ENCODE measurements around the gene USP34. TPM values are rescaled to one million over a fixed set of nuclear protein-coding genes. Genes with fewer than 3 reads are reported as not detected.
"Not testable (repeated sequence)": the region's sequence is repeated elsewhere in the genome, so short reads cannot be mapped to it uniquely, and the experiment has no call there.

The USP34 gene
- total RNA-seq, 6 experiments from 2014 or later = 50.3 to 65.4 (median 58.5) TPM

GRCh38 chr2:61454383-61454782 is 16.5 kb downstream of the USP34 start:
- Mint-ChIP-seq H3K27me3 (ENCODE audit: insufficient read depth) (no peaks in the 10 kb centered on the region; the same call in 1 of the 2 replicates), H3K4me3 (no peak overlapping the region), H3K9me3 (0 out of 2 replicates have a peak, but pooled peaks cover 2% of the 10 kb centered on the region), H3K27ac (no peak overlapping the region), H3K36me3 (ENCODE audit: low read depth) (peaks cover 15% of the 10 kb centered on the region), H3K4me1 (ENCODE audit: low read depth) (peaks cover 16% of the 10 kb centered on the region; the same call in 1 of the 2 replicates)
- TF ChIP-seq, protein P1, sequence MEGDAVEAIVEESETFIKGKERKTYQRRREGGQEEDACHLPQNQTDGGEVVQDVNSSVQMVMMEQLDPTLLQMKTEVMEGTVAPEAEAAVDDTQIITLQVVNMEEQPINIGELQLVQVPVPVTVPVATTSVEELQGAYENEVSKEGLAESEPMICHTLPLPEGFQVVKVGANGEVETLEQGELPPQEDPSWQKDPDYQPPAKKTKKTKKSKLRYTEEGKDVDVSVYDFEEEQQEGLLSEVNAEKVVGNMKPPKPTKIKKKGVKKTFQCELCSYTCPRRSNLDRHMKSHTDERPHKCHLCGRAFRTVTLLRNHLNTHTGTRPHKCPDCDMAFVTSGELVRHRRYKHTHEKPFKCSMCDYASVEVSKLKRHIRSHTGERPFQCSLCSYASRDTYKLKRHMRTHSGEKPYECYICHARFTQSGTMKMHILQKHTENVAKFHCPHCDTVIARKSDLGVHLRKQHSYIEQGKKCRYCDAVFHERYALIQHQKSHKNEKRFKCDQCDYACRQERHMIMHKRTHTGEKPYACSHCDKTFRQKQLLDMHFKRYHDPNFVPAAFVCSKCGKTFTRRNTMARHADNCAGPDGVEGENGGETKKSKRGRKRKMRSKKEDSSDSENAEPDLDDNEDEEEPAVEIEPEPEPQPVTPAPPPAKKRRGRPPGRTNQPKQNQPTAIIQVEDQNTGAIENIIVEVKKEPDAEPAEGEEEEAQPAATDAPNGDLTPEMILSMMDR (IDR thresholded peaks at IDR 0.05) = no peak
- DNase-seq = no peak

- DNase-seq = no peak
- H3K4me1 Mint-ChIP-seq (ENCODE audit: low read depth) = peaks cover 6% of the 10 kb centered on the region; the same call in 1 of the 2 replicates
- H3K4me3 Mint-ChIP-seq = no peak overlapping the region
- H3K27ac Mint-ChIP-seq = no peak overlapping the region
- 0 out of 2 replicates have a peak, but pooled peaks cover 5% of the 10 kb centered on the region for H3K9me3 Mint-ChIP-seq
- TF ChIP-seq, protein P1 (IDR thresholded peaks at IDR 0.05) = no peak
- H3K36me3 Mint-ChIP-seq (ENCODE audit: low read depth) = peaks cover 24% of the 10 kb centered on the region
- H3K27me3 Mint-ChIP-seq (ENCODE audit: insufficient read depth) = no peaks in the 10 kb centered on the region; the same call in 1 of the 2 replicates
Measured at GRCh38 chr2:61452392-61452791, 18.5 kb downstream of the USP34 start.

DNA sequence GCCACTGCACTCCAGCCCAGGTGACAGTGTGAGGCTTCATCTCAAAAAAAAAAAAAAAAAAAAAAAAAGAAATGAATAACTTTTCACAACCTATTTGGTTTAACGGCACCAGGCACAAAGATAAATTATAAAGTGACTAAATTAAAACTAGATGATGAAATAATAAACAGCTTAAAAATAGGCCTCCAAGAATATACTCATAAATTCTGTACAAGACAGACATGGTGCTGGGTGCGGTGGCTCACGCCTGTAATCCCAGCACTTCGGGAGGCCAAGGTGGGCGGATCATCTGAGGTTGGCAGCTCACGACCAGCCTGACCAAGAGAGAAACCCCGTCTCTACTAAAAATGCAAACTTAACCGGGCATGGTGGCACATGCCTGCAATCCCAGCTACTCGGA is 19.7 kb downstream of the USP34 start:
- Mint-ChIP-seq H3K4me1 (ENCODE audit: low read depth) (peaks cover 1% of the 10 kb centered on the region; the same call in 1 of the 2 replicates), H3K9me3 (0 out of 2 replicates have a peak, but pooled peaks cover 5% of the 10 kb centered on the region), H3K27me3 (ENCODE audit: insufficient read depth) (no peaks in the 10 kb centered on the region; the same call in 1 of the 2 replicates), H3K27ac (no peak overlapping the region), H3K36me3 (ENCODE audit: low read depth) (peaks cover 24% of the 10 kb centered on the region), H3K4me3 (no peak overlapping the region)
- DNase-seq = no peak
- TF ChIP-seq, protein P1 (IDR thresholded peaks at IDR 0.05) = no peak

GRCh38 chr2:61450144-61450543 is 20.7 kb downstream of the USP34 start:
- Mint-ChIP-seq H3K27ac (no peak overlapping the region), H3K4me1 (ENCODE audit: low read depth) (no peaks in the 10 kb centered on the region), H3K36me3 (ENCODE audit: low read depth) (peaks cover 24% of the 10 kb centered on the region), H3K27me3 (ENCODE audit: insufficient read depth) (no peaks in the 10 kb centered on the region; the same call in 1 of the 2 replicates), H3K9me3 (0 out of 2 replicates have a peak, but pooled peaks cover 5% of the 10 kb centered on the region), H3K4me3 (no peak overlapping the region)
- TF ChIP-seq, protein P1 (IDR thresholded peaks at IDR 0.05) = no peak
- DNase-seq = no peak

DNA sequence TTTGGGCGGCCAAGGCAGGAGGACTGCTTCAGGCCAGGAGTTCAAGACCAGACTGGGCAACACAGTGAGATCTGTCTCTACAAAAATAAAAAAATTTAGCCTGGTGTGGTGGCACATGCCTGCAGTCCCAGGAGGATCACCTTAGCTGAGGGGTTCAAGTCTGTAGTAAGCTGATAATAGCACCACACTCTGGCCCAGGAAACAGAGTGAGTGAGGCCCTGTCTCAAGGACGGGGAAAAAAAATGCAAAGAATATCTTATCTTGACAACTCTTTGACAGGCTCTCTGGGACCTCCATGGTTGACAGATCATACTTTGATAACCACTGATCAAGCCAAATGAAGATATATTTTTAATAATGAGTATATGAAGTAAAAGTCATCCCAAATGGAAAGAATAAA is 22.7 kb downstream of the USP34 start:
- TF ChIP-seq, protein P1 (IDR thresholded peaks at IDR 0.05) = no peak
- H3K27ac Mint-ChIP-seq = no peak overlapping the region
- DNase-seq = no peak
- peaks cover 35% of the 10 kb centered on the region for H3K36me3 Mint-ChIP-seq (ENCODE audit: low read depth)
- peaks cover 5% of the 10 kb centered on the region; the same call in 1 of the 2 replicates for H3K9me3 Mint-ChIP-seq
- H3K27me3 Mint-ChIP-seq (ENCODE audit: insufficient read depth) = peaks cover 1% of the 10 kb centered on the region; the same call in 1 of the 2 replicates
- H3K4me1 Mint-ChIP-seq (ENCODE audit: low read depth) = peaks cover 5% of the 10 kb centered on the region; the same call in 1 of the 2 replicates
- no peak overlapping the region for H3K4me3 Mint-ChIP-seq

DNA sequence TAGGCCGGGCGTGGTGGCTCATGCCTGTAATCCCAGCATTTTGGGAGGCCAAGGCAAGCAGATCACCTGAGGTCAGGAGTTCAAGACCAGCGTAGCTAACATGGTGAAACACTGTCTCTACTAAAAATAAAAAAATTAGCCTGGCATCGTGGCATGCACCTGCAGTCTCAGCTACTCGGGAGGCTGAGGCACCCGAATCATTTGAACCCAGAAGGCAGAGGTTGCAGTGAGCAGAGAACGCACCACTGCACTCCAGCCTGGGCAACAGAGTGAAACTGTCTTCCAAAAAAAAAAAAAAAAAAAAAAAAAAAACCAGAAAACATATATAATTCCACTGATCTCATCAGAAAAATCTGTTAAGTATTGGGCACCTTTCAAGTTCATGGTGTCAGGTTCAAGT is 23.9 kb downstream of the USP34 start:
- not testable (repeated sequence) for H3K9me3 Mint-ChIP-seq; DNase-seq; H3K4me3 Mint-ChIP-seq; H3K27ac Mint-ChIP-seq; H3K27me3 Mint-ChIP-seq (ENCODE audit: insufficient read depth)
- Mint-ChIP-seq H3K36me3 (ENCODE audit: low read depth) (peaks cover 32% of the 10 kb centered on the region), H3K4me1 (ENCODE audit: low read depth) (peaks cover 16% of the 10 kb centered on the region)

Measured in HFFc6 (cell line).